KOPT-K1 (cell line): ENCODE results near the gene ANKRD60.

Experiments
- H3K27ac ChIP-seq: fragments of 200-600 bp; sonication (generic); 2 replicates; pipeline ENCODE4 v1.5.1; 2016; ENCODE audit warnings: antibody characterized with exemption, mild to moderate bottlenecking, low read depth, low read length; ENCODE audit not compliant: poor library complexity, severe bottlenecking
- H3K36me3 ChIP-seq: fragments of 200-600 bp; sonication (generic); 2 replicates; pipeline ENCODE4 v1.5.1; 2017; ENCODE audit warnings: antibody characterized with exemption, mild to moderate bottlenecking, low read length, moderate library complexity; ENCODE audit not compliant: insufficient read depth
- H3K9me3 ChIP-seq: fragments of 200-600 bp; sonication (generic); 2 replicates; pipeline ENCODE4 v1.5.1; 2017; ENCODE audit warnings: antibody characterized with exemption, low read length, mild to moderate bottlenecking; ENCODE audit not compliant: insufficient read depth, poor library complexity, severe bottlenecking

ANKRD60 gene

GRCh38 chr20:58218665-58219341 lies 9.7 kb downstream of the ANKRD60 start:
- Histone ChIP-seq H3K9me3 (peaks cover 15% of the 10 kb centered on the region), H3K36me3 (no peaks in the 10 kb centered on the region), H3K27ac (no peak overlapping the region)

- peaks cover 15% of the 10 kb centered on the region for H3K9me3 ChIP-seq
- no peaks in the 10 kb centered on the region for H3K36me3 ChIP-seq
- no peak overlapping the region for H3K27ac ChIP-seq
Observed at GRCh38 chr20:58216334-58216733, 12.1 kb downstream of the ANKRD60 start.

GRCh38 chr20:58215116-58215515 lies 13.3 kb downstream of the ANKRD60 start:
- Histone ChIP-seq H3K27ac (no peak overlapping the region), H3K9me3 (peaks cover 15% of the 10 kb centered on the region), H3K36me3 (no peaks in the 10 kb centered on the region)

GRCh38 chr20:58214310-58214709 lies 14.1 kb downstream of the ANKRD60 start:
- Histone ChIP-seq H3K27ac (no peak overlapping the region), H3K9me3 (peaks cover 12% of the 10 kb centered on the region), H3K36me3 (no peaks in the 10 kb centered on the region)

GRCh38 chr20:58213716-58214115 lies 14.7 kb downstream of the ANKRD60 start:
- no peak overlapping the region for H3K27ac ChIP-seq
- H3K9me3 ChIP-seq, result peaks cover 6% of the 10 kb centered on the region
- no peaks in the 10 kb centered on the region for H3K36me3 ChIP-seq

GRCh38 chr20:58213121-58213520 lies 15.3 kb downstream of the ANKRD60 start:
- H3K36me3 ChIP-seq, result no peaks in the 10 kb centered on the region
- H3K9me3 ChIP-seq, result no peaks in the 10 kb centered on the region
- H3K27ac ChIP-seq, result no peak overlapping the region

GRCh38 chr20:58212636-58213035 lies 15.8 kb downstream of the ANKRD60 start:
- H3K36me3 ChIP-seq, result no peaks in the 10 kb centered on the region
- H3K9me3 ChIP-seq, result no peaks in the 10 kb centered on the region
- H3K27ac ChIP-seq, result no peak overlapping the region

GRCh38 chr20:58210398-58210747 lies 18.1 kb downstream of the ANKRD60 start:
- Histone ChIP-seq H3K27ac (no peak overlapping the region), H3K9me3 (no peaks in the 10 kb centered on the region), H3K36me3 (no peaks in the 10 kb centered on the region)

- H3K27ac ChIP-seq, result no peak overlapping the region
- no peaks in the 10 kb centered on the region for H3K36me3 ChIP-seq
- no peaks in the 10 kb centered on the region for H3K9me3 ChIP-seq
Observed at GRCh38 chr20:58209652-58210397, 18.6 kb downstream of the ANKRD60 start.

GRCh38 chr20:58208944-58209343 lies 19.5 kb downstream of the ANKRD60 start:
- Histone ChIP-seq H3K9me3 (no peaks in the 10 kb centered on the region), H3K27ac (no peak overlapping the region), H3K36me3 (no peaks in the 10 kb centered on the region)

- Histone ChIP-seq H3K27ac (no peak overlapping the region), H3K9me3 (no peaks in the 10 kb centered on the region), H3K36me3 (no peaks in the 10 kb centered on the region)
Observed at GRCh38 chr20:58205850-58206249, 22.6 kb downstream of the ANKRD60 start.

GRCh38 chr20:58202044-58202443 lies 26.4 kb downstream of the ANKRD60 start:
- Histone ChIP-seq H3K27ac (no peak overlapping the region), H3K9me3 (no peaks in the 10 kb centered on the region), H3K36me3 (no peaks in the 10 kb centered on the region)

- no peaks in the 10 kb centered on the region for H3K36me3 ChIP-seq
- no peak overlapping the region for H3K27ac ChIP-seq
- no peaks in the 10 kb centered on the region for H3K9me3 ChIP-seq
Observed at GRCh38 chr20:58201616-58202015, 26.8 kb downstream of the ANKRD60 start.

- Histone ChIP-seq H3K27ac (no peak overlapping the region), H3K36me3 (no peaks in the 10 kb centered on the region), H3K9me3 (no peaks in the 10 kb centered on the region)
Observed at GRCh38 chr20:58199469-58199868, 29.0 kb downstream of the ANKRD60 start.

- Histone ChIP-seq H3K27ac (no peak overlapping the region), H3K36me3 (no peaks in the 10 kb centered on the region), H3K9me3 (no peaks in the 10 kb centered on the region)
Observed at GRCh38 chr20:58198901-58199355, 29.5 kb downstream of the ANKRD60 start.

- no peaks in the 10 kb centered on the region for H3K9me3 ChIP-seq
- H3K27ac ChIP-seq, result no peak overlapping the region
- H3K36me3 ChIP-seq, result no peaks in the 10 kb centered on the region
Observed at GRCh38 chr20:58198384-58198783, 30.1 kb downstream of the ANKRD60 start.
